NT2/D1 (cell line): ENCODE measurements around the gene COQ10B.

Experiments
- YY1 ChIP-seq: IDR thresholded peaks from 2 replicates; pipeline ENCODE4 v1.6.1; 2011; ENCODE audit not compliant: insufficient read length, insufficient read depth
- ZNF274 ChIP-seq: IDR thresholded peaks from 2 replicates; pipeline ENCODE4 v1.6.1; 2011; ENCODE audit warnings: mild to moderate bottlenecking, low read depth, low read length

GRCh38 chr2:197504000-197504399, 50.6 kb downstream of the COQ10B start:
- TF ChIP-seq ZNF274 (no peak), YY1 (no peak)
